Measurements from ENCODE around the gene HOXA11.

The HOXA11 gene

DNA sequence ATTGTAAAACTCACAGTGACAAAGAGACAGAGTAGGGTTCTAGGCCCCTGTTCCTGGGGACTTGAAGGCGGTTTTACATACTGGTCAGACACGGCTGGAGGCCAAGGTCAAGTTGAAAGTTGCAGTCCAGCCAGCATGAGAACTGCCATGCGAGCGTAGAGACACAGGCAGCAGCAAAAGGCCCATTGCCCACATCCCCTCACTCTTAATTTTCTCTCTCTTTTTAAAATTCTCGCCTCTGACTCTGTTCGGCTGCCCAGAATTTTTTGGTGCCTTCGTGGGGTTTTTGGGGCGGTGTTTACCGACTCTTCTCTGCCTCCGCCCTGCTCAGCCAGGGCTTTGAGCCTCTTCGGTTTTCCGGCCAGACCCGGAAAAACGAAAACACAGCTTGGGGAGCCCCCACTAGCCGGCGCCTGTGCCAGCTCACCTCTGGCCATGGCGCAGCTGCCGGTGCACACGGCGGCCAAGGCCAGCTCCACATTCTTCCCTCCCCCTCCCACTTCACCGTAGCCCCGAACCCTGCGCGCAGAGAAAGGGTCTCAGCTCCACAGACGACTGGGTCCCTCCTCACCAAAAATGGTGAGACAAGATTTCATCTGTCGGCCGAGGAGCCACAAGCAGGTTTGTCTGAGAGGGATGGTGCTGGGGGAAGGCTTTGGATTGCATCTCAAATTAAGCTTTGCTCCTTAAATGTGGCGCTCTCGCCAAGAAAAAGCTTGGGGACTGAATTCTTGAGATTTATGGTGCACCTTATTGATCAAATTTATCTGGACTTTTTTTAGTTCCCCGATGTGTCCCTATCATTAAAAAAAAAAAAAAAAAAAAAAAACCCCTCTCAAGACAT lies 17.2 kb upstream of the HOXA11 start:
- DNase-seq: no peak

GRCh38 chr7:27201580-27202017 lies 16.6 kb upstream of the HOXA11 start:
- no peak for TF ChIP-seq POLR2A (IDR thresholded peaks at IDR 0.05; ENCODE audit: low read length)
- TF ChIP-seq GATA1 (IDR thresholded peaks at IDR 0.05; ENCODE audit: low read depth, low read length): no peak
- DNase-seq: no peak

More for the DNA sequence above, 17.2 kb upstream of the HOXA11 start:
- TF ChIP-seq GATA1 (IDR thresholded peaks at IDR 0.05; ENCODE audit: low read depth, low read length): no peak
- TF ChIP-seq POLR2A (IDR thresholded peaks at IDR 0.05; ENCODE audit: low read length): no peak

- no peak for TF ChIP-seq GATA1 (IDR thresholded peaks at IDR 0.05; ENCODE audit: low read depth, low read length)
These were observed 15.9 kb upstream of the HOXA11 start for GRCh38 chr7:27200761-27201579.

GRCh38 chr7:27199849-27200760 lies 15.1 kb upstream of the HOXA11 start, which contains the start of gene HOXA13:
TSS of gene HOXA13 (minus strand) at chr7:27200091. CDS start at chr7:27200077, 14 bp downstream.
- DNase-seq: peak; percentile 11 to 20
- TF ChIP-seq POLR2A (IDR thresholded peaks at IDR 0.05; ENCODE audit: low read length) (no peak), GATA1 (IDR thresholded peaks at IDR 0.05; ENCODE audit: low read depth, low read length) (no peak)

More at GRCh38 chr7:27200761-27201579, 15.9 kb upstream of the HOXA11 start:
- no peak for DNase-seq

DNA sequence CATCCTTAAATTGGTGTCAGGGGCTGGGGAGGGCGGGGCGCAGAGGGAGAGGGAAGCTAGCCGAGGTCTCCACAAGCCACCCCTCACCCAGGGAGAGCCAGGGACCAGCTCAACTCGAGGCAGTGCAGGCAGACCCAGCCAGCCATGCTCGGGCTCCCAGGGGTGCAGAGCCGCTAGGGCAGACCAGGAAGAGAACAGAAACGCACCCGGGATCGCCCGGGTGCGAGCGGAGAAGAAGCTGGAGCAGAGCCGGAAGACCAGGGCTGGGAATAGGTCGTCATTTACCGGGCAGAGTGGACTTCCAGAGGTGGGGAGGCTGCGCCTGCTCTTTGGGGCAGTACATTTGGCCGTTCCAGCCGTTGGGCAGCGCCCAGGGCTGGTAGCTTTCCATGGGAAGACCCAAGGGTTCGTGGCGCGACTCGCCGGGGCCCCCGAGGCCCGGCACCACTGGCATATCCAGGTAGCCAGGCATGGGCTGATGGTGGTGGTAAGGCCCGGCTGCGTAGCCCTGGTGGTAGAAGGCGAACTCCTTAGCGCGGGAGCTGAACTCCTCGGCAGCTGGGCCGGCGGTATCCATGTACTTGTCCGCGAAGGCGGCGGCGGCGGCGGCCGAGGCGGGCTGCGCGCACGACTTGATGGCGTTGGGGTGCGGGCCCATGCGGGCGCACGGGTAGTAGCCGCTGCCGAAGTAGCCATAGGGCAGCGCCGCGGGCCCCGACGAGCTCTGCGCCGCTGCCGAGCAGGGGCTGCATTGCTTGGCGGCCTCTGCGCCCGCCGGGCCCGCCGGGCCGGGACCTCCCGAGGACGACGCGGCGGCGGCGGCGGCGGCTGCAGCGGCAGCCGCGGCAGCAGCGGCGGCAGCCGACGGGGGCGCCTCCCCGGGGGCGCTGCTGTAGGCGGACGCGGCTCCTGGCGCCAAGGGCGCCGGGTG lies 14.1 kb upstream of the HOXA11 start:
- TF ChIP-seq GATA1 (IDR thresholded peaks at IDR 0.05; ENCODE audit: low read depth, low read length): no peak
- TF ChIP-seq POLR2A (IDR thresholded peaks at IDR 0.05; ENCODE audit: low read length): no peak
- DNase-seq: peak in 1 of 2 experiments; percentile 17

DNA sequence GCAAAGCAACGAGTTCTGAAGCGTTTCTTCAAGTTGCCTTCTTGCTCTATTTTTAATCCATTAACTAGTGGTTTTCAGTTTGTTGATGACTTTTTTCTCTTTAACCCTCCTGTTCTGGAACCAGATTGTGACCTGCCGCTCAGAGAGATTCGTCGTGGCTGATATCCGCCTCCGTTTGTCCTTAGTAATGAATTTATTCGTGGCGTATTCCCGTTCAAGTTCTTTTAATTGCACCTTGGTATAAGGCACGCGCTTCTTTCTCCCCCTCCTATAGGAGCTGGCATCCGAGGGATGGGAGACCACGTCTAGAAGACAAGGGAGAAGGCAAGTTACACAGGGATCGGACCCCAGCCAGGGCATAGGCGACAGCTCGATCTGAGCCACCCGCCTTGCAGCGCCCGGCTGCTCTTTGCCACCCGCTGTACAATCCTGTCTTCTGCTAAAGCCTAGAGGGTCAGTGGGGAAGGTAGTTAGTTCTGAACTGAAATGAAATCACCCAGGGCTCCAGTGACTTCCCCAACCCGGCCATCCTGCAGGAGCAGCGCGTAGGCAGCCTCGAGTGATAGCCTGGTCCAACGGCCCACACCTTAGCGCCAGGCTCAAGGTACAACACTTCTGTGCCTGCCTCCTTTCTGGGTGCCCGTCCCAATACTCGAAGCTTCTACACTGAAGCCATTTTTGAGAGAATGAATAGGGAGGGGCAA lies 13.3 kb upstream of the HOXA11 start:
- TF ChIP-seq POLR2A (IDR thresholded peaks at IDR 0.05; ENCODE audit: low read length) (no peak), GATA1 (IDR thresholded peaks at IDR 0.05; ENCODE audit: low read depth, low read length) (no peak)
- DNase-seq: no peak

DNA sequence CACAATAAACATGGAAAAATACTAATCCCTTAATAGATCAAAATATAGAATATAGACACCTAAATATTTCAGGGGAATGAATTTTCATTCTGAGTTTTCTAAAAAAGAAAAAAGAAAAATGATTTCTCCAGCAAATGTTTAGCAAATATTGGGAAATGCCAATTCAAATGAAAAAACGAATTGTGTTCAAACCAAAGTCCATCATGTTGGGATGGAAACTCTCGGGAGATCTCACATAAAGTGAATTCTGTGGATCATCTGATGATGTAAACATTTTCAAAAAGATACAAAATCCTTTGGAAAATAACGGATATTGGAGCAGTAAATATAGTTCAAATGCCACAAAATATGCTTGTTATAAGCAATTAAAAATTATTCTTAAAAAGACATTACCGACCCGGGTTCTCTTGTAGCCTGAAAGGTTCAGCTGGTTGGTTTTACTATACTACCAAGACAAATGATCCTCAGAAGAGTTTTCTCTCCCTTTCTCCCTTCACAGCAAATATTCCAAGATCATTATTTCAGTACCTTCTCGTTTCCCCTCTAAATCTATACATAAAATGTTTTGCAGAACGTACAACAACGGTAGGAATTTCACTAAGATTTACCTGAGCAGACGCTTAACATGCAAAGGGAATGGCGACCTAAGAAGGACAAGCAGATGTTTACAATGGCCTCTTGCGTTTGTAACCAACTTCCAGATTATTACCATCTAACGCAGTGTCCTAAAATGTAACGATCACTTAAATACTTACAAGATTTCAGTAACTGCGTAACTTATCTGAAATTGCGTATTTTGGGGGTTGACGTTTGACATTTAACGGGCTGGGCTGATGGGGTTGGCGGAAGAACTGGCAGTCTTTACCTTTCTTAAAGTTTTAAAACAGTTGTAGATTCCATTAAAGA lies 12.4 kb upstream of the HOXA11 start:
- no peak for DNase-seq
- TF ChIP-seq POLR2A (IDR thresholded peaks at IDR 0.05; ENCODE audit: low read length) (no peak), GATA1 (IDR thresholded peaks at IDR 0.05; ENCODE audit: low read depth, low read length) (no peak)

DNA sequence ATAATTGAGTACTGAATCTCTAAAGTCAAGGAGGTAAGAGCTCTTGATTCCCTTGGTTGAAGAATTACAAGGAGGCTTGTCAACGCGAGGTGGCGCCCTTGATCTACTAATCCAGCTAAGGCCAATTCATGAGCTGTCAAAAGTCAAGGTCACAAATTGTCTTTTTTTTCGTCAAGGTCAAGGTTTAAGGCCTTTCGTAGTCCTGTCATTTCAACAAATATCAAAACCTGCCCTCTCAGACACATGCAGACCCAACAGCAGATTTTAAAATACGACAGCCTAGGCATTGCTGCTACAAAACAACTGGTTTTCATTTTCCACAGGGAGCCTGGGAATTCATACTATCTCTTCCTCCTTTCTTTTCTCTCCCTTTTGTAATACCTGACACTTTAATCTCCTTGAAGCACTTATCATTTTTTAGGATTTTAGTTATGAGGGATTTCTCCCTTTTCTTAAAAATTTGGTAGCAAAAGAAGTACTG lies 11.3 kb upstream of the HOXA11 start:
- TF ChIP-seq GATA1 (IDR thresholded peaks at IDR 0.05; ENCODE audit: low read depth, low read length) (no peak), POLR2A (IDR thresholded peaks at IDR 0.05; ENCODE audit: low read length) (no peak)
- peak; percentile 74 to 89 for DNase-seq

DNA sequence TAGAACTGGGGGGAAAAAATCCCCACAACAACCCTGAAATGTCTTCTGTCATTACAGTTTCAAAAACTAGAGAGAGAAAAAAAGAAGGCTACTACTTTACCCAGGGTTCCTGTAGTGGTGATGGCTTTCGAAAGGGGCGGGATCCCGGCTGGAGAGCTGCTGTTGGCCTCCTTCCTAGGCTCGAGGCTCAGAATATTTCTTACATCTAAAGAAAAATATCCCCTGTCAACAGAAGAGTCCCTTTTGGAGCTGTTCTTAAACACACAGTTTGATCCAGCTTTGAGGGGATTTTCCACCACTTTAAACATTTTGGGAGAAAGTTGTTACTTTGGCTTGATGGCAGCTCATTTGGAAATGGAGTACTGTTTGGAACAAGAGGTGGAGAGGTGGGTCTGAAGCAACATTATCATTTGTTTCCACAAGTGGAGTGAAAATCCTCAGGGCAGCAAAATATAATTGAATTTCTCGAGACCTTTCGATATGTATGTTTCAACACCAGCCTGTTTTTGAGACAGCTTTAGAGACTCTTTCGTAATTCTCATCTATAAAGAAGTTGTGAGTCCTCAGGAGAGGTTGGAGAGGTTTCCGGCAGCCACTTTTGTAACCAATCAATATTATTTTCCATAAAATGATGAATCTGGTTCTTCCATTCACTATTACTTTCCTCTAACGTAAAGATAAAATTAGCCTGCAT lies 9.8 kb upstream of the HOXA11 start:
- no peak for TF ChIP-seq GATA1 (IDR thresholded peaks at IDR 0.05; ENCODE audit: low read depth, low read length)
- TF ChIP-seq POLR2A (IDR thresholded peaks at IDR 0.05; ENCODE audit: low read length): no peak
- no peak for DNase-seq

- DNase-seq: no peak
- TF ChIP-seq POLR2A (IDR thresholded peaks at IDR 0.05; ENCODE audit: low read length) (no peak), GATA1 (IDR thresholded peaks at IDR 0.05; ENCODE audit: low read depth, low read length) (no peak)
These were observed 8.9 kb upstream of the HOXA11 start for GRCh38 chr7:27194002-27194352.
